Measurements from ENCODE around the gene TIMP4. TPM values are rescaled to one million over a fixed set of nuclear protein-coding genes. Genes with fewer than 3 reads are reported as not detected.

TIMP4 gene
- total RNA-seq, 4 donors from 2014 or later = 6.9 to 24.5 (median 16.5) TPM

DNA sequence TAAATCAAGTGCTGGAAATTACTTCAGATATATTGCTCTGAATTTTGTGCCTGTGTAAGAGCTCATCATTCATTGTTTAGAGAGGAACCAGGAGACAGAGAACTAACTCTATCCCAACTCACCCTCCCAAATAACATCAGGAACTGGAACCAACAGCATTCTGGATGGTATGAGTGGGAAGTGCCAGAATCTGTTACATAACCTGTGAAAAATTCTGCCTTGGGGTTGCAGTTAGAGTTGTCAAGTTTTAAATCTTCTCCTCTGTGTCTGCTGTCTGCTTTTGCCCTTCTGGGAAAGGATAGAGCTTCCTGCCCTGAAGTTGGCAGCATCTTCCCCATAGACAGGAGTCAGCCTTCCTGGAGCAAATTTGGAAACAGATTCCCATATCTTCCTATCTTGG lies 41.2 kb downstream of the TIMP4 start:
- H3K9me3 ChIP-seq = no peaks in the 10 kb centered on the region
- no peak overlapping the region for H3K4me3 ChIP-seq
- H3K27me3 ChIP-seq = no peaks in the 10 kb centered on the region
- no peak for TF ChIP-seq POLR2A (IDR thresholded peaks at IDR 0.05)
- TF ChIP-seq POLR2AphosphoS5 (IDR thresholded peaks at IDR 0.05) = no peak
- TF ChIP-seq, protein P1, sequence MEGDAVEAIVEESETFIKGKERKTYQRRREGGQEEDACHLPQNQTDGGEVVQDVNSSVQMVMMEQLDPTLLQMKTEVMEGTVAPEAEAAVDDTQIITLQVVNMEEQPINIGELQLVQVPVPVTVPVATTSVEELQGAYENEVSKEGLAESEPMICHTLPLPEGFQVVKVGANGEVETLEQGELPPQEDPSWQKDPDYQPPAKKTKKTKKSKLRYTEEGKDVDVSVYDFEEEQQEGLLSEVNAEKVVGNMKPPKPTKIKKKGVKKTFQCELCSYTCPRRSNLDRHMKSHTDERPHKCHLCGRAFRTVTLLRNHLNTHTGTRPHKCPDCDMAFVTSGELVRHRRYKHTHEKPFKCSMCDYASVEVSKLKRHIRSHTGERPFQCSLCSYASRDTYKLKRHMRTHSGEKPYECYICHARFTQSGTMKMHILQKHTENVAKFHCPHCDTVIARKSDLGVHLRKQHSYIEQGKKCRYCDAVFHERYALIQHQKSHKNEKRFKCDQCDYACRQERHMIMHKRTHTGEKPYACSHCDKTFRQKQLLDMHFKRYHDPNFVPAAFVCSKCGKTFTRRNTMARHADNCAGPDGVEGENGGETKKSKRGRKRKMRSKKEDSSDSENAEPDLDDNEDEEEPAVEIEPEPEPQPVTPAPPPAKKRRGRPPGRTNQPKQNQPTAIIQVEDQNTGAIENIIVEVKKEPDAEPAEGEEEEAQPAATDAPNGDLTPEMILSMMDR (IDR thresholded peaks at IDR 0.05) = no peak
- no peak for TF ChIP-seq EP300 (IDR thresholded peaks at IDR 0.05)
- H3K27ac ChIP-seq = no peak overlapping the region
- DNase-seq (ENCODE audit: low spot score in 2 of 2) = no peak
- no peaks in the 10 kb centered on the region for H3K36me3 ChIP-seq
- no peaks in the 10 kb centered on the region for H3K4me1 ChIP-seq

DNA sequence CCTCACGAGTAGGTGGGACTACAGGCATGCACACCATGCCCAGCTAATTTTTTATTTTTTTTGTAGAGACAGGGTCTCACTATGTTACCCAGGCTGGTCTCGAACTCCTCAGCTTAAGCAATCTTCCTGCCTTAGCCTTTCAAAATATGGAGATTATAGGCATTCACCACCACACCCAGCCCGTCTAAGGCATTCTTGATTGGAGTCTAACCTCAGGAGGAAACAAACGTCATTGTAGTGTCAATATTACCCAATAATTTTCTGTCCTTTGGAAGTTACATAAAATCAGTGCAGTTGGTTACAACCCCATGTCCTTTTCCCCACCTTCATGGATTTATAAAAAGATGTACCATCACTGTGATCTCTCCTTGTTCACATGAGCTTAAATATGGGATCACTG lies 41.8 kb downstream of the TIMP4 start:
- Histone ChIP-seq H3K4me1 (no peaks in the 10 kb centered on the region), H3K27me3 (no peaks in the 10 kb centered on the region), H3K27ac (no peak overlapping the region), H3K4me3 (no peak overlapping the region), H3K9me3 (no peaks in the 10 kb centered on the region), H3K36me3 (no peaks in the 10 kb centered on the region)
- no peak for DNase-seq (ENCODE audit: low spot score in 2 of 2)
- WGBS = 70% methylated on average over 4 of the region's 4 CpGs
- TF ChIP-seq POLR2AphosphoS5 (IDR thresholded peaks at IDR 0.05) (no peak), POLR2A (IDR thresholded peaks at IDR 0.05) (no peak), EP300 (IDR thresholded peaks at IDR 0.05) (no peak)
- TF ChIP-seq, protein P1 (IDR thresholded peaks at IDR 0.05) = no peak

DNA sequence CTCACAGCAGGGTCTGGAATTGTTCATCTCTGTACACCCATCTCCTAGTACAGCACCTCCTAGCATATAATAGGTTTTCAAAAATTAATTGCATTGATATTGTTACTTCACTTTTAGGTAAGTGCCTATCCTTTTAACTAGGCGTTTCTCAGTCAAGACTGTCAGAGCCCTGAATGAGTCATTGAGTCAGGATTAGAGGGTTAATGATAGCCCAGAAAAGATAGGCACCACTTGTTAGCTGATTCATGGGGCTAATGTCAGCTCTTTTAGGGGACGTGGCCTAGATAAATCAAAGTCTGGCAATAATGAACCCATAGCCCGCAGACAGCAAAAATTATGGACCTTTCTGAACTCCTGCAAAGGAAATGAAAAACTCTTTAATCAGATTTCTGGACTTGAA lies 42.9 kb downstream of the TIMP4 start:
- TF ChIP-seq EP300 (IDR thresholded peaks at IDR 0.05) = no peak
- TF ChIP-seq POLR2A (IDR thresholded peaks at IDR 0.05) = no peak
- TF ChIP-seq, protein P1 (IDR thresholded peaks at IDR 0.05) = no peak
- no peak for TF ChIP-seq POLR2AphosphoS5 (IDR thresholded peaks at IDR 0.05)
- H3K4me3 ChIP-seq = no peak overlapping the region
- WGBS = 75% methylated on average over 3 of the region's 3 CpGs
- no peak for DNase-seq (ENCODE audit: low spot score in 2 of 2)
- H3K4me1 ChIP-seq = no peaks in the 10 kb centered on the region
- H3K27ac ChIP-seq = no peak overlapping the region
- H3K27me3 ChIP-seq = no peaks in the 10 kb centered on the region
- no peaks in the 10 kb centered on the region for H3K36me3 ChIP-seq
- H3K9me3 ChIP-seq = no peaks in the 10 kb centered on the region

DNA sequence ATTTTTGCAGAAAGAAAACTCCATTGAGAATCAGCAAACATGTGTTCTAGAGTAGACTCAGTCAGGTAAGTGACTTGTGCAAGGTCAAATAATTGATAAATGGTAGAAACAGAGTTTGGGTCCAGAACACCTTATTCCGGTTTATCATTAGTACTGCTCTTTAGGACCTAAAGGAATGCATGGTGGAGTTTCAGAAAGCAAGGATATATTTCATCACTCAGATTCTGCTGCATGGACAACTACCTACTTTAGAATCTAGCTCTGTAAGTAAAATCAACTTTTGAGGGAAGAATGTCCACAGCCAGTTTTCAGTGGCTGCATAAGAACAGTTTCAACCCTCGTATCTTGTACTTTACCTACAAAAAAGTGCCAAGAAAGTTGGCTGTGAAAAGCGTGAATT lies 43.6 kb downstream of the TIMP4 start:
- Histone ChIP-seq H3K4me1 (no peaks in the 10 kb centered on the region), H3K27me3 (no peaks in the 10 kb centered on the region), H3K27ac (no peak overlapping the region), H3K9me3 (no peaks in the 10 kb centered on the region), H3K36me3 (no peaks in the 10 kb centered on the region), H3K4me3 (no peak overlapping the region)
- 81% methylated on average over 3 of the region's 3 CpGs for WGBS
- TF ChIP-seq POLR2A (IDR thresholded peaks at IDR 0.05) (no peak), EP300 (IDR thresholded peaks at IDR 0.05) (no peak), POLR2AphosphoS5 (IDR thresholded peaks at IDR 0.05) (no peak)
- TF ChIP-seq, protein P1 (IDR thresholded peaks at IDR 0.05) = no peak
- no peak for DNase-seq (ENCODE audit: low spot score in 2 of 2)

DNA sequence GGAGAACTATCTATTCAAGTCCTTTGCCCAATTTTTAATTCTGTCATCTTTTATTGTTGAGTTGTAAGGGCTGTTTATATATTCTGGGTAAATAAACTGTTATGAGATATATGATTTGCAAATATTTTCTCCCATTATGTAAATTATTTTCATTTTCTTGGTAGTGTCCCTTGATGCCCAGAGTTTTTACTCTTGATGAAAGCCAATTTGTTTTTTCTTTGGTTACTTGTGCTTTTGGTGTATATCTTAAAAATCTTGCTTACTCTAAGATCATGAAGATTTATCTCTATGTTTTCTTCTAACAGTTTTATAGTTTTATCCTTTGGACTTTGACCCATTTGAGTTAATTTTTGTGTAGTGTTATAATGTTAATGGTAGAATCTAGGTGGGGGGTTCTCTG lies 44.5 kb downstream of the TIMP4 start:
- no peaks in the 10 kb centered on the region for H3K36me3 ChIP-seq
- no peaks in the 10 kb centered on the region for H3K27me3 ChIP-seq
- no peak overlapping the region for H3K27ac ChIP-seq
- H3K4me3 ChIP-seq = no peak overlapping the region
- H3K9me3 ChIP-seq = no peaks in the 10 kb centered on the region
- DNase-seq (ENCODE audit: low spot score in 2 of 2) = no peak
- no peaks in the 10 kb centered on the region for H3K4me1 ChIP-seq
- TF ChIP-seq POLR2AphosphoS5 (IDR thresholded peaks at IDR 0.05) (no peak), EP300 (IDR thresholded peaks at IDR 0.05) (no peak), POLR2A (IDR thresholded peaks at IDR 0.05) (no peak)

DNA sequence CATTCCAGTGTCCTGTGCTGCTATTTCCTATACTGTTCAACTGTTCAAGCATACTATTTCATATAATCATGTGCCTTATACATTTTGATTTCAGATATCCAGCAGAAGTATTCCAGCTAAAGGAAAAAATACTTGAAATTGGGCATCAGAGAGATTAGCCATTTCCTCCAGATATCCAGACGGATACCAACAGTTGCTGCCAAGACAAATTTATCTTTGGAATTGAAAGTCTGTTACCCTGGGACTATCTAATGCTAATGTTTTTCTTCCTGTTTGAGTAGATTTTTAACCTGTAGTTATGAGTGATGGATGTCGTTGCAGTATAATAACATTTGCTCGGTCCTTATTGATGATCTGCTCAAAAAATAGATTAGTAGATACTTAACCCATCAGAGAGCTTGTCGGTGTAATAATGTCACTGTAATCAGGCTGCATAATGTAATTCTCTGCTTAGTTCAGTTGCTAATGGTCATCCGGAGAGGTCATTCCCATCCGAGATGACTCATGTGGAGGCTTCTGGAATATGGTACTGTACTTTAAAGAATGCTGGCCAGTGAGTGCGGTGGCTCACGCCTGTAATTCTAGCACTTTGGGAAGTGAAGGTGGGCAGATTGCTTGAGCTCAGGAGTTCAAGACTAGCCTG lies 51.5 kb downstream of the TIMP4 start:
- DNase-seq (ENCODE audit: low spot score in 2 of 2) = no peak
- Histone ChIP-seq H3K27ac (no peak overlapping the region), H3K27me3 (no peaks in the 10 kb centered on the region), H3K4me3 (no peak overlapping the region), H3K4me1 (no peaks in the 10 kb centered on the region), H3K9me3 (no peaks in the 10 kb centered on the region), H3K36me3 (no peaks in the 10 kb centered on the region)
- WGBS = 70% methylated on average over 8 of the region's 8 CpGs
- TF ChIP-seq POLR2AphosphoS5 (IDR thresholded peaks at IDR 0.05) (no peak), EP300 (IDR thresholded peaks at IDR 0.05) (no peak), POLR2A (IDR thresholded peaks at IDR 0.05) (no peak)
- TF ChIP-seq, protein P1 (IDR thresholded peaks at IDR 0.05) = no peak

All from suprapubic skin (tissue), 4 donors.